Heart left ventricle (tissue), 13 donors: ENCODE results near the gene EIF1B.

Experiments used
- POLR2A ChIP-seq, 2 donors: fragments of 450-650 bp; IDR thresholded peaks; one replicate each; pipeline ENCODE4 v1.6.1; 2017; ENCODE audit warnings: antibody characterized with exemption in 2 of 2, mild to moderate bottlenecking in 2 of 2, moderate library complexity in 2 of 2
- TF ChIP-seq, protein P1 (sequence below), 12 donors: fragments of 200-600 bp; sonication (generic) in 4 of 12; IDR thresholded peaks; one replicate each; pipeline versions ENCODE4 v1.5.0 to v1.8.0; 2018 to 2022; ENCODE audit warnings: antibody characterized with exemption in 12 of 12, mild to moderate bottlenecking in 5 of 12
- donor health status: ischemic (EF 13 %, LVEDD 7.1; RV severe dilation, severe dysfunction).
- donor health status: DM: no; HTN: yes; CAD: no.
- donor health status: DM: no; HTN: no; CAD: no.
- donor health status: ischemic (EF 25% LVEDD 6.9; RV normal size, moderate dysfunction).
- donor health status: ischemic (EF 25% LVEDD 5.7; RV mildly dilated, moderate dysfunction).
- donor health status: ischemic (EF 35%, LVEDD 5.7; RV mildly dilated, moderate dysfunction).
- donor health status: nonischemic (EF 11% LVEDD 7.7; RV severe dilation, severe dysfunction).
- donor health status: DM: yes; HTN: yes; CAD: no.
- donor health status: PGD.
- donor health status: ischemic (EF 29% LVEDD 5.4; RV normal size, mild dysfunction).
- donor health status: nonischemic (EF 23%, LVEDD 6.1; RV moderate dilation, normal function).

DNA sequence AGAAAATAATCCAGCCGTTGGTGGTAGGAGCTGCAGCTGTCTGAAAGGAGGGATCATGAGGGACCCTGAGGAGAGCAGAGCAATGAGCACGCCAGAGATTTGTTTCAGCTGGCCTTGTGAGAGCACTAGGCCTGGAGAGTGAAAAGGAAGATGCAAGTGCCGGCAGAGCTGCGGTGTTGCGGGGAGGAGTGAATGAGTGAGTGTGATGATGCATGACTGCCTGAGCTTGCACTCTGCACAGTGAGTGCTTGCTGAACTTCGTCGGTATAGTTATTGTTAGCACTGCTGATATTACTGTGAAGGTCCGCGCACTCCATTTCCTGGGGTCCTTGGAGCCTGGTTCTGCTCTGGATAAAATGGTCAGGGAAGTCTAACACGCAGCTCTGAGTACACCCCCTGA, 23.2 kb downstream of the EIF1B start:
- TF ChIP-seq, protein P1, sequence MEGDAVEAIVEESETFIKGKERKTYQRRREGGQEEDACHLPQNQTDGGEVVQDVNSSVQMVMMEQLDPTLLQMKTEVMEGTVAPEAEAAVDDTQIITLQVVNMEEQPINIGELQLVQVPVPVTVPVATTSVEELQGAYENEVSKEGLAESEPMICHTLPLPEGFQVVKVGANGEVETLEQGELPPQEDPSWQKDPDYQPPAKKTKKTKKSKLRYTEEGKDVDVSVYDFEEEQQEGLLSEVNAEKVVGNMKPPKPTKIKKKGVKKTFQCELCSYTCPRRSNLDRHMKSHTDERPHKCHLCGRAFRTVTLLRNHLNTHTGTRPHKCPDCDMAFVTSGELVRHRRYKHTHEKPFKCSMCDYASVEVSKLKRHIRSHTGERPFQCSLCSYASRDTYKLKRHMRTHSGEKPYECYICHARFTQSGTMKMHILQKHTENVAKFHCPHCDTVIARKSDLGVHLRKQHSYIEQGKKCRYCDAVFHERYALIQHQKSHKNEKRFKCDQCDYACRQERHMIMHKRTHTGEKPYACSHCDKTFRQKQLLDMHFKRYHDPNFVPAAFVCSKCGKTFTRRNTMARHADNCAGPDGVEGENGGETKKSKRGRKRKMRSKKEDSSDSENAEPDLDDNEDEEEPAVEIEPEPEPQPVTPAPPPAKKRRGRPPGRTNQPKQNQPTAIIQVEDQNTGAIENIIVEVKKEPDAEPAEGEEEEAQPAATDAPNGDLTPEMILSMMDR (IDR thresholded peaks at IDR 0.05) = no peak
- TF ChIP-seq POLR2A (IDR thresholded peaks at IDR 0.05) = no peak
